Raji (cell line): ENCODE results near the gene TTC36.

Experiments used
- POLR2A ChIP-seq: IDR thresholded peaks from 2 replicates; pipeline ENCODE4 v1.6.1; 2011; ENCODE audit warnings: low read depth, low read length, control low read depth; ENCODE audit not compliant: insufficient read depth

Gene TTC36

DNA sequence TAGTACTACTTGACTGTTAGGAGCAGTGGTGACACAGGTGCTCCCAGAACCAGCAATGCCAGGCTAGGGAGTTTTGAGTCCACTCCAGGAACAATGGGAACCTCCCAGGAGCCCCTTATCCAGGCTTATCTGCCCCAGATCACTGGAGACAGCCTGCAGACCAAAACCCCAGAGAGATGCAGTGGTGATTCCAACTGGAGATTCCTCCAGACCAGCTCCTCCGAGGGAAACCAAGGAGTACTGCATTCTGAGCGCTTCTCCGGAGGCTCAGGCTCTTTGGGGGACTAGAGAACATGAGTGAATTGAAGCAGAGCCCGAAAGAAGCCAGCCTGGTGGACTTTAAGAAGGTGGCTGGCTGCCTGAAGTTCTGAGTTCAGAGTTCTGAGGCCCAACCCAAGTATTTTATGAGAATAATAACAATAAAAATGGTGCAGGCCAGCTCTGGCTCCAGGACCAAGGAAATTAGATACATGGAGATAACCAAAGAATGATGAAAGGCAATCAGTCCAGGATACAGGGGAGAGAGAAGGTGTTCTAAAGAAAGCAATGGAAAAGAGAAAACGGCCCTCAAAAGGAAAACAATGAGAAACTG lies 2.4 kb downstream of the TTC36 start:
- no peak for TF ChIP-seq POLR2A

GRCh38 chr11:118530180-118530682 lies 3.0 kb downstream of the TTC36 start:
- TF ChIP-seq POLR2A = no peak

- no peak for TF ChIP-seq POLR2A
These were observed 3.7 kb downstream of the TTC36 start, which contains the start of gene TMEM25 for GRCh38 chr11:118530683-118531596. Gene TMEM25, plus strand, starts transcription at chr11:118531192. Its CDS starts 610 bp downstream, at chr11:118531802.

GRCh38 chr11:118531597-118532084 lies 4.4 kb downstream of the TTC36 start:
- TF ChIP-seq POLR2A = no peak

DNA sequence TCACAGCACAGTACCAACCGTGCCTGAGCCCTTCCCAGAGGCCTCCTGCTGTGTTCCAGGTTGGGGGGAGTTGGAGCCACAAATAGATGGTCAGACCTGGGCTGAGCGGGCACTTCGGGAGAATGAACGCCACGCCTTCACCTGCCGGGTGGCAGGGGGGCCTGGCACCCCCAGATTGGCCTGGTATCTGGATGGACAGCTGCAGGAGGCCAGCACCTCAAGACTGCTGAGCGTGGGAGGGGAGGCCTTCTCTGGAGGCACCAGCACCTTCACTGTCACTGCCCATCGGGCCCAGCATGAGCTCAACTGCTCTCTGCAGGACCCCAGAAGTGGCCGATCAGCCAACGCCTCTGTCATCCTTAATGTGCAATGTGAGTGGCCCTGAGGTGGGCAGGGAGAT lies 4.8 kb downstream of the TTC36 start:
- TF ChIP-seq POLR2A = no peak

GRCh38 chr11:118532852-118533768 lies 5.8 kb downstream of the TTC36 start:
- no peak for TF ChIP-seq POLR2A

DNA sequence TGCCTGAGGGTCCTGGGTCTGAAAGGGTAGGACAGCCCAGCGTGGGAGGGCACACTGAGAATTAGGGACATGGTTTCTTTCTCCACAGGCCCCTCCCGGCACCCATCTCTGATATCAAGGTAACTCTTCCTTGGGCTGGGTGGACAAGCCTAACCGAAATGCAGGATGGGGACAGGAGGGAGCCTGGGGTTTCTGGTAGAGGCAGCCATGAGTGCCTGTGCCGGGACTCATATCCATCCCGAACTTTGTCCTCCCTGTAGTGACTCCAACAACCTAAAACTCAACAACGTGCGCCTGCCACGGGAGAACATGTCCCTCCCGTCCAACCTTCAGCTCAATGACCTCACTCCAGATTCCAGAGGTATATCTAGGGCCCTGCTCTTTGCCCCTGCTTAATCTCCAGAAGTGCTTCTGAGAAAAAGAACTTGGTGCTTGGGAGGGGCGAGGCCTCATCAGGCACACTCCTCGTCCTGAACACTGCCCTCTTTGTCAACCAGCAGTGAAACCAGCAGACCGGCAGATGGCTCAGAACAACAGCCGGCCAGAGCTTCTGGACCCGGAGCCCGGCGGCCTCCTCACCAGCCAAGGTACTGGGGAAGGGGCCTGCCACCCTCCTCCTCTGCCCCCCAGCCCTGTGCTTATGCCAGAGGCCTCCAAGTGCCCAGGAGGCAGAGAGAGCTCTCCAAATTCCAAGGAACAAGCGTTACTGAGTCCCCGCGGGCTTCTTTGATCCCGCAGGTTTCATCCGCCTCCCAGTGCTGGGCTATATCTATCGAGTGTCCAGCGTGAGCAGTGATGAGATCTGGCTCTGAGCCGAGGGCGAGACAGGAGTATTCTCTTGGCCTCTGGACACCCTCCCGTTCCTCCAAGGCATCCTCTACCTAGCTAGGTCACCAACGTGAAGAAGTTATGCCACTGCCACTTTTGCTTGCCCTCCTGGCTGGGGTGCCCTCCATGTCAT lies 6.8 kb downstream of the TTC36 start:
- no peak for TF ChIP-seq POLR2A

GRCh38 chr11:118535261-118535660 lies 8.0 kb downstream of the TTC36 start:
- TF ChIP-seq POLR2A = no peak

GRCh38 chr11:118536726-118537125 lies 9.5 kb downstream of the TTC36 start:
- no peak for TF ChIP-seq POLR2A

DNA sequence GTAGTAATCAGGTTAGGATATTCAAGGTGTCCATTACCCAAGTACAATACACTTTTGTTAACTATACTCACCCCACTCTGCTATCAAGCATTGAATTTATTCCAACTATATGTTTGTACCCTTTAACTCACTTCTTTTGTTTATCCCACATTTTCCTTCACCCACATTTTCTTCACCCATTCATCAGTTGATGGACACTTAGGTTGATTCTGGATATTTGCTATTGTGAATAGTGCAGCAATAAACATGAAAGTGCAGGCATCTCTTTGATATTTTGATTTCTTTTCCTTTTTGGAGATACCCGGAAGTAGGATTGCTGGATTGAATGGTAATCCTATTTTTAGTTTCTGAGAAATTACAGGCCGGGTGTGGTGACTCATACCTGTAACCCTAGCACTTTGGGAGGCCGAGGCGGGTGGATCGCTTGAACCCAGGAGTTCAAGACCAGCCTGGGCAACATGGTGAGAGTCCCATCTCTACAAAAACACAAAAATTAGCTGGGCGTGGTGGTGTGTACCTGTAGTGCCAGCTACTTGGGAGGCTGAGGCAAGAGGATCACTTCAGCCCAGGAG lies 10.2 kb downstream of the TTC36 start:
- no peak for TF ChIP-seq POLR2A

GRCh38 chr11:118544010-118544646 lies 16.9 kb downstream of the TTC36 start:
- TF ChIP-seq POLR2A = no peak

- TF ChIP-seq POLR2A = no peak
These were observed 17.4 kb downstream of the TTC36 start for GRCh38 chr11:118544647-118545010.

GRCh38 chr11:118545533-118545932 lies 18.3 kb downstream of the TTC36 start:
- no peak for TF ChIP-seq POLR2A
